ENCODE measurements around the gene GRM7.

- no peak for TF ChIP-seq CTCF (IDR thresholded peaks at IDR 0.05)
- no peak for TF ChIP-seq POLR2AphosphoS5 (IDR thresholded peaks at IDR 0.05)
These were observed 432.4 kb downstream of the GRM7 start for GRCh38 chr3:7293286-7293685.
